HEK293 (cell line): ENCODE data around the gene COPG2.
"Not testable (repeated sequence)": the region's sequence is repeated elsewhere in the genome, so short reads cannot be mapped to it uniquely, and the experiment has no call there.

Source experiments
- CTCF ChIA-PET: fragments of 350-600 bp; formaldehyde crosslinking; extraction: SDS; loops from one replicate; lab custom pipeline; 2021; ENCODE audit warnings: antibody characterized with exemption; lab: Yijun Ruan, JAX
- POLR2A ChIA-PET: fragments of 300-600 bp; formaldehyde crosslinking; extraction: SDS; loops from one replicate; lab custom pipeline; 2020; ENCODE audit warnings: antibody characterized with exemption, inconsistent platforms; lab: Yijun Ruan, JAX
- H3K27ac ChIP-seq: fragments of 200-500 bp; sonication (Bioruptor generic); 2 replicates; pipeline ENCODE4 v1.5.1; 2014; ENCODE audit warnings: low read depth, low read length, control low read depth, inconsistent platforms; ENCODE audit errors: extremely low read depth
- H3K36me3 ChIP-seq, 2 experiments: fragments of 200-500 bp in 1 of 2; sonication (Bioruptor generic) in 1 of 2; 1 replicate in 1 of 2; 2 replicates in 1 of 2; pipeline ENCODE4 v1.5.1; 2014 to 2017; ENCODE audit warnings: inconsistent platforms in 2 of 2, low read length in 2 of 2; ENCODE audit not compliant: control insufficient read depth in 2 of 2, insufficient read depth in 1 of 2
- H3K4me1 ChIP-seq: fragments of 200-500 bp; sonication (Bioruptor generic); 2 replicates; pipeline ENCODE4 v1.5.1; 2014; ENCODE audit warnings: mild to moderate bottlenecking, low read length, inconsistent platforms; ENCODE audit not compliant: control insufficient read depth, insufficient read depth
- H3K4me3 ChIP-seq: 2 replicates; pipeline ENCODE4 v1.5.1; 2011; ENCODE audit warnings: low read depth, mild to moderate bottlenecking, control low read depth, low read length, moderate library complexity
- H3K9me3 ChIP-seq: fragments of 200-500 bp; sonication (Bioruptor generic); 2 replicates; pipeline ENCODE4 v1.5.1; 2014; ENCODE audit warnings: low read depth, low read length, inconsistent platforms; ENCODE audit not compliant: control insufficient read depth, insufficient read depth
- GLIS2 ChIP-seq: fragments of 450-650 bp; formaldehyde crosslinking; IDR thresholded peaks from 2 replicates; pipeline ENCODE4 v1.5.1; 2016; ENCODE audit warnings: missing biosample characterization, missing genetic modification characterization
- KLF10 ChIP-seq: fragments of 450-650 bp; IDR thresholded peaks from 2 replicates; pipeline ENCODE4 v1.5.1; 2018; ENCODE audit warnings: missing biosample characterization, mild to moderate bottlenecking, missing genetic modification characterization
- MEIS1 ChIP-seq: sonication (generic); formaldehyde crosslinking; IDR thresholded peaks from 2 replicates; pipeline ENCODE4 v1.8.1; 2022; ENCODE audit warnings: missing genetic modification reagents, mild to moderate bottlenecking, borderline replicate concordance
- OSR2 ChIP-seq: fragments of 450-650 bp; formaldehyde crosslinking; IDR thresholded peaks from 2 replicates; pipeline ENCODE4 v1.5.1; 2016; ENCODE audit warnings: missing biosample characterization, missing genetic modification characterization
- SETDB1 ChIP-seq: IDR thresholded peaks from one replicate; pipeline ENCODE4 v1.6.1; 2017; ENCODE audit warnings: mild to moderate bottlenecking, low read length, moderate library complexity, mixed read lengths; ENCODE audit not compliant: insufficient read length
- SP7 ChIP-seq: fragments of 450-650 bp; formaldehyde crosslinking; IDR thresholded peaks from 2 replicates; pipeline ENCODE4 v1.5.1; 2016; ENCODE audit warnings: missing biosample characterization, missing genetic modification characterization
- ZEB2 ChIP-seq: fragments of 450-650 bp; formaldehyde crosslinking; IDR thresholded peaks from 2 replicates; pipeline ENCODE4 v1.5.1; 2016; ENCODE audit warnings: missing biosample characterization, missing genetic modification characterization
- ZFHX2 ChIP-seq: fragments of 450-650 bp; formaldehyde crosslinking; conservative IDR thresholded peaks from 2 replicates; pipeline ENCODE4 v1.5.1; 2016; ENCODE audit warnings: missing biosample characterization, missing genetic modification characterization
- ZIC2 ChIP-seq: fragments of 450-650 bp; formaldehyde crosslinking; IDR thresholded peaks from 2 replicates; pipeline ENCODE4 v1.5.1; 2016; ENCODE audit warnings: missing biosample characterization, missing genetic modification characterization
- ZNF133 ChIP-seq: fragments of 450-650 bp; formaldehyde crosslinking; IDR thresholded peaks from 2 replicates; pipeline ENCODE4 v1.5.1; 2016; ENCODE audit warnings: missing biosample characterization, missing genetic modification characterization
- ZNF146 ChIP-seq: fragments of 450-650 bp; formaldehyde crosslinking; IDR thresholded peaks from 2 replicates; pipeline ENCODE4 v1.5.1; 2016; ENCODE audit warnings: missing biosample characterization, missing genetic modification characterization
- ZNF157 ChIP-seq: fragments of 450-650 bp; formaldehyde crosslinking; IDR thresholded peaks from 2 replicates; pipeline ENCODE4 v1.5.1; 2016; ENCODE audit warnings: missing biosample characterization, missing genetic modification characterization
- ZNF175 ChIP-seq: fragments of 450-650 bp; formaldehyde crosslinking; IDR thresholded peaks from 2 replicates; pipeline ENCODE4 v1.5.1; 2016; ENCODE audit warnings: missing biosample characterization, missing genetic modification characterization
- ZNF211 ChIP-seq: fragments of 450-650 bp; formaldehyde crosslinking; IDR thresholded peaks from 2 replicates; pipeline ENCODE4 v1.5.1; 2016; ENCODE audit warnings: low read depth, missing biosample characterization, missing genetic modification characterization
- ZNF394 ChIP-seq: fragments of 450-650 bp; formaldehyde crosslinking; IDR thresholded peaks from 2 replicates; pipeline ENCODE4 v1.5.1; 2016; ENCODE audit warnings: missing biosample characterization, missing genetic modification characterization, mild to moderate bottlenecking, moderate library complexity, borderline replicate concordance
- ZNF514 ChIP-seq: fragments of 450-650 bp; formaldehyde crosslinking; IDR thresholded peaks from 2 replicates; pipeline ENCODE4 v1.5.1; 2016; ENCODE audit warnings: missing biosample characterization, missing genetic modification characterization
- ZNF600 ChIP-seq: fragments of 450-650 bp; formaldehyde crosslinking; IDR thresholded peaks from 2 replicates; pipeline ENCODE4 v1.5.1; 2016; ENCODE audit warnings: missing biosample characterization, missing genetic modification characterization
- ZNF654 ChIP-seq: fragments of 450-650 bp; formaldehyde crosslinking; IDR thresholded peaks from 2 replicates; pipeline ENCODE4 v1.5.1; 2016; ENCODE audit warnings: low read depth, missing biosample characterization, missing genetic modification characterization
- ZNF76 ChIP-seq: fragments of 450-650 bp; formaldehyde crosslinking; IDR thresholded peaks from 2 replicates; pipeline ENCODE4; 2016; ENCODE audit warnings: low read depth, missing biosample characterization, missing genetic modification characterization, borderline replicate concordance
- ZNF791 ChIP-seq: fragments of 450-650 bp; formaldehyde crosslinking; IDR thresholded peaks from 2 replicates; pipeline ENCODE4 v1.5.1; 2016; ENCODE audit warnings: missing biosample characterization, missing genetic modification characterization
- TF ChIP-seq, protein P1 (sequence below): fragments of 450-650 bp; formaldehyde crosslinking; IDR thresholded peaks from 2 replicates; pipeline ENCODE4 v1.5.1; 2016; ENCODE audit warnings: missing biosample characterization, missing genetic modification characterization
- TF ChIP-seq, protein P2 (sequence below): fragments of 450-650 bp; formaldehyde crosslinking; IDR thresholded peaks from 2 replicates; pipeline ENCODE4 v1.5.1; 2016; ENCODE audit warnings: missing biosample characterization, missing genetic modification characterization, borderline replicate concordance
- TF ChIP-seq, protein P3 (sequence below): fragments of 450-650 bp; formaldehyde crosslinking; IDR thresholded peaks from 2 replicates; pipeline ENCODE4 v1.5.1; 2016; ENCODE audit warnings: missing biosample characterization, missing genetic modification characterization
- TF ChIP-seq, protein P4 (sequence below): sonication (generic); formaldehyde crosslinking; IDR thresholded peaks from 2 replicates; pipeline ENCODE4 v1.8.1; 2022; ENCODE audit warnings: mild to moderate bottlenecking, moderate library complexity, missing genetic modification reagents

The COPG2 gene

DNA sequence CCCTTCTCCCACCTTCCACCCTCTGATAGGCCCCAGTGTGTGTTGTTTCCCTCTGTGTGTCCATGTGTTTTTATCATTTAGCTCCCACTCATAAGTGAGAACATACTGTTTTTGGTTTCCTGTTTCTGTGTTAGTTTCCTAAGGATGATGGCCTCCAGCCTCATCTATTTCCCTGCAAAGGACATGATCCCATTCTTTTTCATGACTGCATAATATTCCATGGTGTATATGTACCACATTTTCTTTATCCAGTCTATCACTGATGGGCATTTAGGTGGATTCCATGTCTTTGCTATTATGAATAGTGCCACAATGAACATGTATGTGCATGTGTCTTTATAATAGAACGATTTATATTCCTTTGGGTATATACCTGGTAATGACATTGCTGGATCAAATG lies 23.8 kb upstream of the COPG2 start:
- not testable (repeated sequence) for H3K4me1 ChIP-seq, H3K9me3 ChIP-seq, H3K4me3 ChIP-seq
- TF ChIP-seq ZNF146 (tag by site-specific recombination), result peak; percentile 93
- TF ChIP-seq, protein P1, sequence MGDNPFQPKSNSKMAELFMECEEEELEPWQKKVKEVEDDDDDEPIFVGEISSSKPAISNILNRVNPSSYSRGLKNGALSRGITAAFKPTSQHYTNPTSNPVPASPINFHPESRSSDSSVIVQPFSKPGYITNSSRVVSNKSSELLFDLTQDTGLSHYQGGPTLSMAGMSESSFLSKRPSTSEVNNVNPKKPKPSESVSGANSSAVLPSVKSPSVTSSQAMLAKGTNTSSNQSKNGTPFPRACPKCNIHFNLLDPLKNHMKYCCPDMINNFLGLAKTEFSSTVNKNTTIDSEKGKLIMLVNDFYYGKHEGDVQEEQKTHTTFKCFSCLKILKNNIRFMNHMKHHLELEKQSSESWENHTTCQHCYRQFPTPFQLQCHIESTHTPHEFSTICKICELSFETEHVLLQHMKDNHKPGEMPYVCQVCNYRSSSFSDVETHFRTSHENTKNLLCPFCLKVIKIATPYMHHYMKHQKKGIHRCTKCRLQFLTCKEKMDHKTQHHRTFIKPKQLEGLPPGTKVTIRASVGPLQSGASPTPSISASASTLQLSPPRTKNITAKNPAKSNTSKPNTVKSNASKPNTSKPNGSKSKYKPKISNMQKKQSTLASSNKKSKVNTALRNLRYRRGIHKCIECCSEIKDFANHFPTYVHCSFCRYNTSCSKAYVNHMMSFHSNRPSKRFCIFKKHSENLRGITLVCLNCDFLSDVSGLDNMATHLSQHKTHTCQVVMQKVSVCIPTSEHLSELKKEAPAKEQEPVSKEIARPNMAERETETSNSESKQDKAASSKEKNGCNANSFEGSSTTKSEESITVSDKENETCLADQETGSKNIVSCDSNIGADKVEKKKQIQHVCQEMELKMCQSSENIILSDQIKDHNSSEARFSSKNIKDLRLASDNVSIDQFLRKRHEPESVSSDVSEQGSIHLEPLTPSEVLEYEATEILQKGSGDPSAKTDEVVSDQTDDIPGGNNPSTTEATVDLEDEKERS (tag by site-specific recombination), result 0 out of 2 replicates have a peak, but pooled peaks have one; percentile 58
- TF ChIP-seq, all 188 proteins: peak for 2; not testable (repeated sequence) for 186
- H3K36me3 ChIP-seq, POLR2A ChIA-PET, H3K27ac ChIP-seq: not testable (repeated sequence)
- CTCF ChIA-PET, result interaction anchor here (0.7 kb wide), 1 partner anchor 612 kb away, joined by 3 read pairs; no protein-coding TSS in a partner anchor

DNA sequence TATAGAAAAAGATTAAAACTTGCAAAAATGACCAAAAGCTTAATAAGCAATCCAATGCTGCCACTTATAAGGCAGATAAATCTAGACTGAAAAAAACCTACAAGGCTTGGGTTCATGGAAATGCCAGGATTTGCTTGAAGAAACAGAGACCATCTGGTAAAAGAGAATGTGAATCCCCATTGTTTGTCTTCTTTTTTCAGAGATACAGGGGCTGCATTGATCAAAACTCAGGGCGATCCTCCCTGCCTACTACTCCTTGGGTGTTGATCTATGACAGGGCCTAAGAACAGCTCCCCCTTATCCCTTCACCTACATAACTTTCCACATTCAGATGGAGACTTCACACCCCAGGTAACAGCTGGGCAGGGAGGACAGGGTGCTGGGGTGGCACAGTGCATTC lies 21.1 kb upstream of the COPG2 start:
- no peaks in the 10 kb centered on the region for H3K9me3 ChIP-seq
- H3K36me3 ChIP-seq, result no peaks in the 10 kb centered on the region
- CTCF ChIA-PET, result no interaction called here
- TF ChIP-seq SP7 (tag by site-specific recombination) (no peak), ZFHX2 (no peak), SETDB1 (peak; percentile 19), ZNF76 (tag by site-specific recombination) (no peak), ZNF791 (tag by site-specific recombination) (no peak)
- TF ChIP-seq, protein P2, sequence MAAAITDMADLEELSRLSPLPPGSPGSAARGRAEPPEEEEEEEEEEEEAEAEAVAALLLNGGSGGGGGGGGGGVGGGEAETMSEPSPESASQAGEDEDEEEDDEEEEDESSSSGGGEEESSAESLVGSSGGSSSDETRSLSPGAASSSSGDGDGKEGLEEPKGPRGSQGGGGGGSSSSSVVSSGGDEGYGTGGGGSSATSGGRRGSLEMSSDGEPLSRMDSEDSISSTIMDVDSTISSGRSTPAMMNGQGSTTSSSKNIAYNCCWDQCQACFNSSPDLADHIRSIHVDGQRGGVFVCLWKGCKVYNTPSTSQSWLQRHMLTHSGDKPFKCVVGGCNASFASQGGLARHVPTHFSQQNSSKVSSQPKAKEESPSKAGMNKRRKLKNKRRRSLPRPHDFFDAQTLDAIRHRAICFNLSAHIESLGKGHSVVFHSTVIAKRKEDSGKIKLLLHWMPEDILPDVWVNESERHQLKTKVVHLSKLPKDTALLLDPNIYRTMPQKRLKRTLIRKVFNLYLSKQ, result no peak
- H3K4me1 ChIP-seq, result no peaks in the 10 kb centered on the region
- no peak overlapping the region for H3K27ac ChIP-seq
- H3K4me3 ChIP-seq, result no peak overlapping the region
- POLR2A ChIA-PET, result no interaction called here

DNA sequence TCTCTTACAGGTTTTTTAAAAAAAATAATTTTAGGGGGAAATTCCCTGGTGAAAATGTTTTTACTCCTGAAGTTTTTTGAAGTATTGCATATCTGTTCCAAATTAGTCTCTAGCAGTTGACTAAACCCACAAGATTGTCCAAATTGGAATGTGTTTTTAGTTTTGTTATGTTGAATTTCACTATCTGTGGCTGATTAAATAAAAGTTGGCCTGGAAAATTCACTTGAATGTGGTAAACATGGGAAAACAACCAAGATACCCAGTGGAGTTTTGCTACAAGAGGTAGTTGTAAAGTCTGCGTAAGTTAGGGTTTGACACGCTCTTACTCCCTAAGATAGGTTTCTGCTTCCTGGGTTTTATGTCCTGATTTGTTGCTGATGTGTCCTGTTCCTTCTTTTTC lies 14.5 kb upstream of the COPG2 start:
- H3K4me1 ChIP-seq, result no peaks in the 10 kb centered on the region
- no peak overlapping the region for H3K4me3 ChIP-seq
- H3K9me3 ChIP-seq, result no peaks in the 10 kb centered on the region
- ChIA-PET POLR2A (no interaction called here), CTCF (no interaction called here)
- no peak overlapping the region for H3K27ac ChIP-seq
- no peaks in the 10 kb centered on the region for H3K36me3 ChIP-seq
- TF ChIP-seq KLF10 (tag by site-specific recombination), result no peak
- no peak for TF ChIP-seq ZNF600 (tag by site-specific recombination)
- TF ChIP-seq ZEB2 (tag by site-specific recombination), result no peak
- TF ChIP-seq, protein P3, sequence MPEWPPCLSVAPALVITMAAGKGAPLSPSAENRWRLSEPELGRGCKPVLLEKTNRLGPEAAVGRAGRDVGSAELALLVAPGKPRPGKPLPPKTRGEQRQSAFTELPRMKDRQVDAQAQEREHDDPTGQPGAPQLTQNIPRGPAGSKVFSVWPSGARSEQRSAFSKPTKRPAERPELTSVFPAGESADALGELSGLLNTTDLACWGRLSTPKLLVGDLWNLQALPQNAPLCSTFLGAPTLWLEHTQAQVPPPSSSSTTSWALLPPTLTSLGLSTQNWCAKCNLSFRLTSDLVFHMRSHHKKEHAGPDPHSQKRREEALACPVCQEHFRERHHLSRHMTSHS, result no peak
- TF ChIP-seq OSR2 (tag by site-specific recombination), result no peak
- no peak for TF ChIP-seq ZIC2 (tag by site-specific recombination)
- no peak for TF ChIP-seq ZNF654 (tag by site-specific recombination)
- TF ChIP-seq, protein P4, sequence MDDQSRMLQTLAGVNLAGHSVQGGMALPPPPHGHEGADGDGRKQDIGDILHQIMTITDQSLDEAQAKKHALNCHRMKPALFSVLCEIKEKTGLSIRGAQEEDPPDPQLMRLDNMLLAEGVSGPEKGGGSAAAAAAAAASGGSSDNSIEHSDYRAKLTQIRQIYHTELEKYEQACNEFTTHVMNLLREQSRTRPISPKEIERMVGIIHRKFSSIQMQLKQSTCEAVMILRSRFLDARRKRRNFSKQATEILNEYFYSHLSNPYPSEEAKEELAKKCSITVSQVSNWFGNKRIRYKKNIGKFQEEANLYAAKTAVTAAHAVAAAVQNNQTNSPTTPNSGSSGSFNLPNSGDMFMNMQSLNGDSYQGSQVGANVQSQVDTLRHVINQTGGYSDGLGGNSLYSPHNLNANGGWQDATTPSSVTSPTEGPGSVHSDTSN (CRISPR knock-in tag), result no peak
- TF ChIP-seq GLIS2 (tag by site-specific recombination), result no peak
- no peak for TF ChIP-seq ZNF514 (tag by site-specific recombination)
- no peak for TF ChIP-seq MEIS1 (CRISPR knock-in tag)
- no peak for TF ChIP-seq SETDB1
- no peak for TF ChIP-seq ZNF394 (tag by site-specific recombination)
- no peak for TF ChIP-seq ZNF175 (tag by site-specific recombination)
- TF ChIP-seq, protein P2, result no peak
- TF ChIP-seq ZNF211 (tag by site-specific recombination), result no peak
- no peak for TF ChIP-seq ZNF157 (tag by site-specific recombination)
- no peak for TF ChIP-seq ZNF133 (tag by site-specific recombination)
